Left renal pelvis (tissue), 4 donors: ENCODE results near the gene PPP1R37. TPM values are rescaled to one million over a fixed set of nuclear protein-coding genes. Genes with fewer than 3 reads are reported as not detected.

Source experiments
- DNase-seq, 4 donors: peaks; one replicate each; pipeline ENCODE4 v3.0.0-alpha.2; 2013; ENCODE audit warnings: low read depth in 4 of 4, low spot score in 3 of 4
- polyA plus RNA-seq, 4 donors: library from polyadenylated mRNA; unstranded; fragments of 120-200 nt; gene quantifications; one replicate each; pipeline ENCODE4 v1.2.1, GENCODE V29; 2013; ENCODE audit not compliant: insufficient read length in 4 of 4

PPP1R37 gene
- polyA plus RNA-seq, 4 donors = 15.2 to 38.9 (median 26.5) TPM

- no peak for DNase-seq
Observed at GRCh38 chr19:45162608-45163143, 69.7 kb downstream of the PPP1R37 start.

GRCh38 chr19:45163156-45163555, 70.2 kb downstream of the PPP1R37 start:
- no peak for DNase-seq

DNA sequence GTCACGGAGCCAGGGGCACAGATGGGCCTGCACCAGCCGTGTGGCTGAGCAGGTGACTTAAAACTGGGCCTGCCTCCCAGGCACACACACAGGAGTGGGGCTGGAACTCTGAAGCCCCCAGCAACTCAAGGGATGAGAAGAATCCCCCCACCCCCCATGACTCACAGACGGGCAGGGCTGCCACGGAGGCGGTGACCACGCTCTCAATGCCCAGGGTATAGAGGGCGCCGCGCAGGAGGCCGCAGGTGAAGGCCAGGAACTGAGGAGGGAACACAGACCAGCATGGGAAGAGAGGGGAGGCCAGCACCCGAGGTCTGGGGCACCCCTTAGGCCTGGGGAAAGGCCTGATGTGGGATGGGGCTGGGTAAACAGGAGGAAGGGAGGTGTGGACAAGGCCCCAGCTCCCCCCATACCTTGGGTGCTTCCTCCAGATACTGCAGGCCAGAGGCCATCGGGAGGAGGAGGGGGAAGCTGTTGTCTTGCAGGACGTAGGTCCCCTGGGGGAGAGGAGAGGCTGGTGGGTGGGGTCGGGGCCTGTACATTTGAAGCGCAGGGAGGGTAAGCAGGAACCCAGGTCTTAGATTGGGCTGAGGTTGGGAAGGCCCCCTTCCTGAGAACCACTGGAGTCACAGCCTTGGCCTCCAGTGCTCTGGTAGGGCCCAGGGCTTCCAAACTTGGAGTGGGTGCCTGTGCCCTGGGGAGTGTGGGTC, 70.9 kb downstream of the PPP1R37 start:
- DNase-seq = no peak

DNA sequence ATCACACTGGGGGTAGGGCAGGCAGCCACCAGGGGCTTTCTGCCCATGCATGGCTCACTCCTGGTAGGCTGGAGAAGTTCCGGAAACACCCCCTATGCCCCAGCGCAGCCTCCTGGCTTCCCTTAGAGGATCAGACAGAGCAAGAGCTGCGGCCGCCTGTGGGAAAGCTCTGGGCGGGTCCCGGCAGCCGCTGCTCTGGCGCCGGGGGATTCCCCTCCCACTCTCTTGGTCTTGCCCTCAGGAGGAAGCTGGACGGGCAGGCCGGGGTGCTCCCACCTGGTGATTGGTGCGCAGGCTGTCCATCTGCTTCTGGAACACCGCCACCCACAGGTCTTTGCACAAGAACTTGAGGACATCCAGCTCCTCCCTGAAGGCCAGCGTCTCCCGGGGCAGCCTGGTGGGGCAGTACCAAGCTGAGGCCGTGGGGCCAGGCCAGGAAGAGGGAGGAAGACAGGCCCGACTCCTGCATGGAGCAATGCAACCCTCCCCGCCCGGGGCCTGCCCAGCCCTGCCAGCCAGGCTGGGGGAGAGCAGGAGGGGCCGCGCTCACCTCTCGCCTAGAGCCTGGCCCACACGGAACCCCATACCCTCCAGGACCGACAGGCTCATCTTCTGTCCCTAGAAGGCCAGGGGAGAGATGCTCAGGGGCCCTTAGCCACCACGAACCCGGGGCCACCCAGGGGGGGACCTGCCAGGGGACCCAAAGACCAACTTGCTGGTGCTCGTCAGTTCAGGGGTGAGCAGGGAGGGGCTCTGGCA, 71.8 kb downstream of the PPP1R37 start:
- DNase-seq = no peak

DNA sequence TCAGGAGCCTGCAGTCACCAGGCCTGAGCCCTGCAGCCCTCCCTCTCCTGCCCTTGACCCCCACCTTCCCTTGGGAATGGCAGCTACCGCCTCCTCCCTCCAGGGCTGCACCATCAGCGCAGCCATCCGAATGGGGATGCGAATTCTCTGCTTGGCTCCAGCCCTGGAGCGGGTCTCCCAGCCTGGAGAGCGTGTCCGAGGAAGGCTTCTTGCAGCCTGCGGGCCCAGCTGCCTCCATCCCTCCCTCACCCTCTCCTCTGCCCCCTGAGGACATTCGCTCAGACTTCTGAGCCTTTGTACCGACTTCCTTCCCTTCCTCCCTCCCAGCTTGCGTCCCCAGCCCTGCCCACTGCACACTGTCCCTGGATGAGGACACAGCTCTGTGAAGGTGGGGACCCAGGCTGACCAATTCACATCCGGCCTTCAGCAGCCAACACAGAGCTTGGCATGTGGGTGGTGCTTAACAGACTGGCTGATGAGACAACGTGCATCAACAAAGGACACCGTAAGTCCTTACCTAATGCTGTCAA, 73.8 kb downstream of the PPP1R37 start:
- no peak for DNase-seq

DNA sequence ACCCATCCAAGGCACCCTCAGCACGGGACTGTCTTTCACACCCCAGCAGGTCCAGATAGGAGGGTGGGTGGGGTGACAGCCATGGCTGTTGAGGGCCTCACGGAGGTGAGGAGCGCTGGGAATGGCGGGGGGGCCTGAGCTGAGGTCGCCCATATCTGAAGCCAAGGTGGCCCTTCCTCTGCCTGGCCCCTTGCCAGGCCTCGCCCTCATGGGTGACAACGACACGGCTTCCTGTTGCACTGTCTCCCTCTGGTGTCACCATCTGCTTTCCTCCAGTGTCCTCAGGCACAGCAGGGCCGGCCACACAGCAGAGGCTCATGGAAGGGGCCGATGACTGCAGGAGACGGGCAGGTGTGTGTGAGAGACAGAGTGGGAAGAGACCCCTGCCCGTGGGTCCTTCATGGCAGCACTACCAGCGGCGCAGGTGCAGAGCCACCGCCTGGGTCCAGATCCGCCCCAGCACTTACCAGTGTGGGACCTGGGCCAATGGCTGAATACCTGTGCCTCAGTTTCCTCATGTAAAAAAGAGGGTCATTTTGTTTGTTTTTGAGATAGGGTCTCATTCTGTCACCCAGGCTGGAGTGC, 75.9 kb downstream of the PPP1R37 start:
- DNase-seq = no peak

- DNase-seq = no peak
Observed at GRCh38 chr19:45169602-45170001, 76.6 kb downstream of the PPP1R37 start.

DNA sequence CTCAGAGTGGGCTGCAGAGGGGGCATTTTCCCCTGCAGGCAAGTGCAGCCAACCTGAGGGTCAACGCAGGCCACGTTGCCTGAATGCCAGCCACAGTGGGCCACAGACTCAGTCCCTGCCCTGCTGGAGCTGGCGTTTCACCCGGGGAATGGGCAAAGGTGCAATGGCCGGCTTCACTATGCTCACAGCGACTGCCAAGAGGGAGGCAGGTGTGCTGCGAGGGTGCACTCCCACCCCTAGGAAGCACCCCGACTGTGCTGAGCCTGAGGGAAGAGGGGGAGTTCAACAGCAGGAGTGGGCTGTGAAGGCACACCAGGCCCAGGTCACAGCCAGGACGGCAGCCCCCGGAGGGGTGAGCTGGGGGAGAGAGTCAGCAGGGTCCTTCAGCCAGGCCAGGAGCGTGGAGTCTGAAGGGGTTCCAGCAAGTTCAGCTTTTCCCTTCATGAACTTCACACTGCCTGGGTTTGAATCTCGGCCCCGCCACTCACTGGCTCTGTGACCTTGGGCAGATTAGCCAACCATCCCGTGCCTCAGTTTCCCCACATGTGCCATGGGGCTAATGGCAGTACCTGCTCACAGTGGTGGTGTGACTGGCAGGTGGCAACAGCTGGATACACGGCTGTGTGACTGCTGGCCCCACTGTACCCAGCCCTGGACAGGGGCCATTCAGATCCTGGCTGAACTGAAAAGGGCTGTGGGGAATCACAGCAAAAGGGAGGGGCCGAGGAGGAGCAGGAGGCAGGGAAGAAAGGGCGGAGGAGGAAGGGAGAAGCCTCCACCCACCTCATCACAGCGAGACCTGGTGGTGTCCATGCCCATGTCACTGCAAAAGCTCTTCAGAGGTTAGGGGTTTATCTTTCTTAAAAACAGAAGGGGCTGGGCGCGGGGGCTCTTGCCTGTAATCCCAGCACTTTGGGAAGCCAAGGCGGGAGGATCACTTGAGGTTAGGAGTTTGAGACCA, 77.4 kb downstream of the PPP1R37 start:
- DNase-seq = no peak

- no peak for DNase-seq
Observed at GRCh38 chr19:45171211-45171623, 78.2 kb downstream of the PPP1R37 start.

DNA sequence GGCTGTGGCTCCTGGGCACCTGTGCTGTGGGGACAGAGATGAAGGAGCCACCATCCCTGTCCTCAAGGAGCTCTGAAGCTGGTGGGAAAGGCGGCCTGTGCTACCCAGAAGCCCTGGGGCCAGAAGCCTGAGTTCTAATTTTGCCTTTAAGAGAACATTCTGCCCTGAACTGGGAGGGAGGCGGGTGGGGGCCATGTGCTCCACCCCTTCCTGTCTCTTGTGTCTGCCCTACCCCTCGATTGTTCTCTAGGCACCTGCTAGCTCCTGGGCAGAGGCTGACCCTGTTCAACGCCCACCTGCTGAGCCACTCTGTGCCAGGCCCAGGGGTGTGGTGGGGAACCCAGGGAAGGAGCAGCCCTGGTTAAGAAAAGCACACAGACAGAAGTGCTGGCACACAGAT, 79.2 kb downstream of the PPP1R37 start:
- DNase-seq = no peak

DNA sequence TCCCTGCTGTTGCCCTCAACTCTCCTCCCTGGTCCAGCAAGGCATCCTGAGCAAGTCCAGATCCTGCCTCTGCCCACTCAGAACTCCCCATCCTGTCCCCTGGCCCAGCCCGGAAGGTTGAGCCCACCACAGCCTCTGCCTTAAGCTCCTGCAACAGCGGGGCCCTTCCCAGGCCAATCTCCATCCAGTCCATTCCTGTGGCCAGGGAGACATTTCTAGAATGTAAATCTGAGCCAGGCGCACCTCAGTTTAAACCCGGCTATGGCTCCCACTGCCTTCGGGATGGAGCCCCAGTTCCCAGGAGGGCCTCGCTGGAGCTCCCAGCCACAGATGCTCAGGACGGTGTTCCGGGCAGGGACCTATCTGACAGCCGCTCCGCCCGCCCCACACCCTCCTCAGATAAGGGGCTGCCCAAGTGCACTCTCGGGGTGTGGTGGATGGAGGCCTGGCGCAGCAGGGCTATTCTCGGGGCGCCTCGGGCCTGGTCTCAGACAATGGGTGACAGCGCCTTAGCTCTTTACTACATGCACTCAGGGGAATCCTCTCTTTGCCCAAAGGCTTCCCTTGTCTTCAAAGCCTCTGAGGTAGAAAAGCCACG, 79.7 kb downstream of the PPP1R37 start:
- no peak for DNase-seq

GRCh38 chr19:45173816-45174215, 80.8 kb downstream of the PPP1R37 start:
- DNase-seq = no peak

DNA sequence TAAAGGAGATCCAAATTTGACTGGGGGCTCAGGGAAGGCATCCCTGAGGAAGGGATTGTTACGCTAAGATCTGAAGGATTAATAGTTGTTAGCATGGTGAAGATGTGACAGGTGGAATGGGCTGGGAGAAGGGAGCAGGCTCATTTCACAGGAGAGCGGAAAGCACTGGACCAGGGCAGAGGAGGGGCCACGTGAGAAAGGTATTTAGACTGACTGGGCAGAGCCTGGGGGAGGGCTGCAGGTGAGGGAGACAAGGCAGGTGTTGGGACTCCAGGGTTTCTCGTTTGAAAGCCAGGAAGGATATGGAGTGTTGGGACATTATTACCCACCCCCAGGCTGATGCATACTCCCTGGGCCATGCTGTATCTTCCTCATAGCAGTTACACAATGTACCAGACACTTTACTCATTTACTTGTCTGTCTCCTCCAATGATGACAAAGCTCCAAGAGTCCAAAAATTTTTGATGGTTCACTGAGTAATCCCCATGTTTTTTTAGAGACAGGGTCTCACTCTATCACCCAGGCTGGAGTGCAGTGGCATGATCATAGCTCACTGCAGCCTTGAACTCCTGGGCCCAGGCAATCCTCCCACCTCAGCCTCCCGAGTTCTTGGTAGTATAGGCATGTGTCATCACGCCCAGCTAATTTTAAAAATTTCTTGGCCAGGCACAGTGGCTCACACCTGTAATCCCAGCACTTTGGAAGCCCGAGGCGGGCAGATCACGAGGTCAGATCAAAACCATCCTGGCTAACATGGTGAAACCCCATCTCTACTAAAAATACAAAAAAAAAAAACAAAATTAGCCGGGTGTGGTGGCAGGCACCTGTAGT, 82.8 kb downstream of the PPP1R37 start:
- no peak for DNase-seq

DNA sequence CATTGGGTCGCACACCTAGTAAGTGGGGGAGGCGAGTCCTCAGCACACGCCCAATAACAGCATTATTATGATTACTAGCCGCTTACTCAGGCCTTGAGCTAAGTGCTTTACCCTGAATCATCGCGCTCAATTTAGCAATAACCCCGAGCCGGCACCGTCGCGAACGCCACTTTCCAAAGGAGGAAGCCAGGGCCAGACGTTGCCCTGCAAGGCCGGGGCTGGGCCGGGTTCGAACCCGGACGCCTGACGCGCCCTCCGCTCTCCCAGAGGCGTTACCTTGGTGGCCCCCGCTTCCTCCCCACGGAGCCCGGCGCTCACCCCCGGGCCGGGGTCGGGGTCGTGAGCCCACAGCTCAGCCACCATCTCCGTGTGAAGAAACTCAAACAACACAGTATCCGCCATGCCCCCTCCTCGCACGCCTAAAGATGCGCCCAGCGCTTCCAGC, 84.9 kb downstream of the PPP1R37 start, which contains the start of gene TRAPPC6A:
TSS of gene TRAPPC6A (minus strand) at position 421 of the 445 bp plus-strand sequence. CDS start at position 402, 19 bp downstream.
- DNase-seq = no peak

GRCh38 chr19:45178262-45179071, 85.5 kb downstream of the PPP1R37 start, which contains the start of gene BLOC1S3:
TSS of gene BLOC1S3 (plus strand) at chr19:45178784. CDS start at chr19:45179297, 513 bp downstream.
- DNase-seq = peak; percentile 99 to 100 (median 100)

DNA sequence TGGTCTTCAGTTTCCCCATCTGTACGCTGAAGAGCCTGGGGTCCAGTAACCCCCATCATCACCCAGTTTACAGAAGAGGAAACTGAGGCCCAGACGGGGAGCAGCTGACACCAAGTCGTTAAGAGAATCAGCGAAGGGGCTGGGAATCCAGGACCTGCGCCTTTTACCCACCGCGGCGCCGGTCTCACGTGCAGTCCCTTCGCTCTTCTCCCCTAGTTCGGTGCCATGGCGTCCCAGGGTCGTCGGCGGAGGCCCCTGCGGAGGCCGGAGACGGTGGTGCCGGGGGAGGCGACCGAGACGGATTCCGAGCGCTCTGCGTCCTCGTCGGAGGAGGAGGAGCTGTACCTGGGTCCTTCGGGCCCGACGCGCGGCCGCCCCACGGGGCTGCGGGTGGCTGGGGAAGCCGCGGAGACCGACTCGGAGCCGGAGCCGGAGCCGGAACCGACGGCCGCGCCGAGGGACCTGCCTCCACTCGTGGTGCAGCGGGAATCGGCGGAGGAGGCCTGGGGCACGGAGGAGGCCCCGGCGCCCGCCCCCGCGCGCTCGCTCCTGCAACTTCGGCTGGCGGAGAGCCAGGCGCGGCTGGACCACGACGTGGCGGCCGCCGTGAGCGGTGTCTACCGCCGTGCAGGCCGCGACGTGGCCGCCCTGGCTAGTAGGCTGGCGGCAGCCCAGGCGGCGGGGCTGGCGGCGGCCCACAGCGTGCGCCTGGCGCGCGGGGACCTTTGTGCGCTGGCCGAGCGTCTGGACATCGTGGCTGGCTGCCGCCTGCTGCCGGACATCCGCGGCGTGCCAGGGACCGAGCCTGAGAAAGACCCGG, 86.3 kb downstream of the PPP1R37 start:
- no peak for DNase-seq

- no peak for DNase-seq
Observed at GRCh38 chr19:45179892-45180370, 87.0 kb downstream of the PPP1R37 start.
